GM23338 (cell line): ENCODE measurements around the gene CD3D.

Source experiments
- CREB1 ChIP-seq: fragments of 250-450 bp; sonication (Bioruptor Pico); IDR thresholded peaks from 2 replicates; pipeline ENCODE4 v1.5.0; 2020; ENCODE audit warnings: low read depth, mild to moderate bottlenecking, moderate library complexity
- EZH2 ChIP-seq: fragments of 200-600 bp; sonication (generic); IDR thresholded peaks from one replicate; pipeline ENCODE4 v1.8.0; 2017; ENCODE audit warnings: antibody characterized with exemption, mild to moderate bottlenecking, low read depth; ENCODE audit not compliant: unreplicated experiment
- EZH2phosphoT487 ChIP-seq: fragments of 200-600 bp; sonication (generic); IDR thresholded peaks from one replicate; pipeline ENCODE4 v1.8.1; 2018; ENCODE audit warnings: antibody characterized with exemption; ENCODE audit not compliant: unreplicated experiment
- JUNB ChIP-seq: IDR thresholded peaks from one replicate; pipeline ENCODE4 v1.6.1; 2016; ENCODE audit warnings: antibody characterized with exemption; ENCODE audit not compliant: unreplicated experiment
- NANOG ChIP-seq: IDR thresholded peaks from 2 replicates; pipeline ENCODE4 v1.6.1; 2016; ENCODE audit warnings: antibody characterized with exemption, borderline replicate concordance
- POLR2AphosphoS5 ChIP-seq: IDR thresholded peaks from 2 replicates; pipeline ENCODE4 v1.6.1; 2016; ENCODE audit warnings: antibody characterized with exemption, low read depth
- STAT1 ChIP-seq: IDR thresholded peaks from one replicate; pipeline ENCODE4 v1.6.1; 2016; ENCODE audit warnings: antibody characterized with exemption; ENCODE audit not compliant: unreplicated experiment
- ZNF114 ChIP-seq: fragments of 250-450 bp; sonication (Bioruptor Pico); IDR thresholded peaks from 2 replicates; pipeline ENCODE4 v1.5.0; 2020; ENCODE audit warnings: mild to moderate bottlenecking, moderate library complexity
- ZNF331 ChIP-seq: fragments of 250-450 bp; sonication (Bioruptor Pico); IDR thresholded peaks from 2 replicates; pipeline ENCODE4 v1.5.0; 2020; ENCODE audit warnings: low read depth, mild to moderate bottlenecking, moderate library complexity
- TF ChIP-seq, protein P1 (sequence below), 2 experiments: fragments of 200-600 bp in 1 of 2; sonication (generic) in 1 of 2; conservative IDR thresholded peaks; 2 replicates each; pipeline versions ENCODE4 v1.5.1 to v1.6.1; 2016 to 2017; ENCODE audit warnings: antibody characterized with exemption in 2 of 2, low read depth in 2 of 2, mild to moderate bottlenecking in 2 of 2, moderate library complexity in 1 of 2
- TF ChIP-seq, protein P2 (sequence below): IDR thresholded peaks from one replicate; pipeline ENCODE4 v1.6.1; 2018; ENCODE audit warnings: antibody characterized with exemption; ENCODE audit not compliant: unreplicated experiment
- TF ChIP-seq, protein P3 (sequence below): IDR thresholded peaks from 2 replicates; pipeline ENCODE4 v1.6.1; 2016; ENCODE audit warnings: antibody characterized with exemption
- TF ChIP-seq, protein P4 (sequence below): fragments of 250-450 bp; sonication (Bioruptor Pico); IDR thresholded peaks from 2 replicates; pipeline ENCODE4 v1.5.0; 2020; ENCODE audit warnings: mild to moderate bottlenecking, moderate library complexity

DNA sequence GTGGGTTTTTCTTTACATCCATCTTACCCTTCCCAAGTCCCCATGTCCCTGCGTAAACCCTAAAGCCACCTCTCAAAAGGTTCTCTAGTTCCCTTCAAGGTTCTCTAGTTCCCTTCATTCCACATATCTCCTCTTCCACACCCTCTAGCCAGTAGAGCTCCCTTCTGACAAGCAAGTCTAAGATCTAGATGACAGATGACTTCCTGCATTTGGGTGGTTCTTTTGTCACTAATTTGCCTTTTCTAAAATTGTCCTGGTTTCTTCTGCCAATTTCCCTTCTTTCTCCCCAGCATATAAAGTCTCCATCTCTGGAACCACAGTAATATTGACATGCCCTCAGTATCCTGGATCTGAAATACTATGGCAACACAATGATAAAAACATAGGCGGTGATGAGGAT, 30.2 kb downstream of the CD3D start:
- TF ChIP-seq JUNB (no peak), EZH2 (no peak), EZH2phosphoT487 (no peak), POLR2AphosphoS5 (no peak), NANOG (no peak), ZNF331 (CRISPR knock-in tag) (no peak), STAT1 (no peak), ZNF114 (CRISPR knock-in tag) (no peak), CREB1 (CRISPR knock-in tag) (no peak)
- TF ChIP-seq, protein P1, sequence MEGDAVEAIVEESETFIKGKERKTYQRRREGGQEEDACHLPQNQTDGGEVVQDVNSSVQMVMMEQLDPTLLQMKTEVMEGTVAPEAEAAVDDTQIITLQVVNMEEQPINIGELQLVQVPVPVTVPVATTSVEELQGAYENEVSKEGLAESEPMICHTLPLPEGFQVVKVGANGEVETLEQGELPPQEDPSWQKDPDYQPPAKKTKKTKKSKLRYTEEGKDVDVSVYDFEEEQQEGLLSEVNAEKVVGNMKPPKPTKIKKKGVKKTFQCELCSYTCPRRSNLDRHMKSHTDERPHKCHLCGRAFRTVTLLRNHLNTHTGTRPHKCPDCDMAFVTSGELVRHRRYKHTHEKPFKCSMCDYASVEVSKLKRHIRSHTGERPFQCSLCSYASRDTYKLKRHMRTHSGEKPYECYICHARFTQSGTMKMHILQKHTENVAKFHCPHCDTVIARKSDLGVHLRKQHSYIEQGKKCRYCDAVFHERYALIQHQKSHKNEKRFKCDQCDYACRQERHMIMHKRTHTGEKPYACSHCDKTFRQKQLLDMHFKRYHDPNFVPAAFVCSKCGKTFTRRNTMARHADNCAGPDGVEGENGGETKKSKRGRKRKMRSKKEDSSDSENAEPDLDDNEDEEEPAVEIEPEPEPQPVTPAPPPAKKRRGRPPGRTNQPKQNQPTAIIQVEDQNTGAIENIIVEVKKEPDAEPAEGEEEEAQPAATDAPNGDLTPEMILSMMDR (conservative IDR thresholded peaks at IDR 0.05; ENCODE audit: low read depth in 2 of 2), result no peak
- TF ChIP-seq, protein P2, sequence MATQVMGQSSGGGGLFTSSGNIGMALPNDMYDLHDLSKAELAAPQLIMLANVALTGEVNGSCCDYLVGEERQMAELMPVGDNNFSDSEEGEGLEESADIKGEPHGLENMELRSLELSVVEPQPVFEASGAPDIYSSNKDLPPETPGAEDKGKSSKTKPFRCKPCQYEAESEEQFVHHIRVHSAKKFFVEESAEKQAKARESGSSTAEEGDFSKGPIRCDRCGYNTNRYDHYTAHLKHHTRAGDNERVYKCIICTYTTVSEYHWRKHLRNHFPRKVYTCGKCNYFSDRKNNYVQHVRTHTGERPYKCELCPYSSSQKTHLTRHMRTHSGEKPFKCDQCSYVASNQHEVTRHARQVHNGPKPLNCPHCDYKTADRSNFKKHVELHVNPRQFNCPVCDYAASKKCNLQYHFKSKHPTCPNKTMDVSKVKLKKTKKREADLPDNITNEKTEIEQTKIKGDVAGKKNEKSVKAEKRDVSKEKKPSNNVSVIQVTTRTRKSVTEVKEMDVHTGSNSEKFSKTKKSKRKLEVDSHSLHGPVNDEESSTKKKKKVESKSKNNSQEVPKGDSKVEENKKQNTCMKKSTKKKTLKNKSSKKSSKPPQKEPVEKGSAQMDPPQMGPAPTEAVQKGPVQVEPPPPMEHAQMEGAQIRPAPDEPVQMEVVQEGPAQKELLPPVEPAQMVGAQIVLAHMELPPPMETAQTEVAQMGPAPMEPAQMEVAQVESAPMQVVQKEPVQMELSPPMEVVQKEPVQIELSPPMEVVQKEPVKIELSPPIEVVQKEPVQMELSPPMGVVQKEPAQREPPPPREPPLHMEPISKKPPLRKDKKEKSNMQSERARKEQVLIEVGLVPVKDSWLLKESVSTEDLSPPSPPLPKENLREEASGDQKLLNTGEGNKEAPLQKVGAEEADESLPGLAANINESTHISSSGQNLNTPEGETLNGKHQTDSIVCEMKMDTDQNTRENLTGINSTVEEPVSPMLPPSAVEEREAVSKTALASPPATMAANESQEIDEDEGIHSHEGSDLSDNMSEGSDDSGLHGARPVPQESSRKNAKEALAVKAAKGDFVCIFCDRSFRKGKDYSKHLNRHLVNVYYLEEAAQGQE, result no peak
- TF ChIP-seq, protein P3, sequence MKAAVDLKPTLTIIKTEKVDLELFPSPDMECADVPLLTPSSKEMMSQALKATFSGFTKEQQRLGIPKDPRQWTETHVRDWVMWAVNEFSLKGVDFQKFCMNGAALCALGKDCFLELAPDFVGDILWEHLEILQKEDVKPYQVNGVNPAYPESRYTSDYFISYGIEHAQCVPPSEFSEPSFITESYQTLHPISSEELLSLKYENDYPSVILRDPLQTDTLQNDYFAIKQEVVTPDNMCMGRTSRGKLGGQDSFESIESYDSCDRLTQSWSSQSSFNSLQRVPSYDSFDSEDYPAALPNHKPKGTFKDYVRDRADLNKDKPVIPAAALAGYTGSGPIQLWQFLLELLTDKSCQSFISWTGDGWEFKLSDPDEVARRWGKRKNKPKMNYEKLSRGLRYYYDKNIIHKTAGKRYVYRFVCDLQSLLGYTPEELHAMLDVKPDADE, result no peak
- TF ChIP-seq, protein P4, sequence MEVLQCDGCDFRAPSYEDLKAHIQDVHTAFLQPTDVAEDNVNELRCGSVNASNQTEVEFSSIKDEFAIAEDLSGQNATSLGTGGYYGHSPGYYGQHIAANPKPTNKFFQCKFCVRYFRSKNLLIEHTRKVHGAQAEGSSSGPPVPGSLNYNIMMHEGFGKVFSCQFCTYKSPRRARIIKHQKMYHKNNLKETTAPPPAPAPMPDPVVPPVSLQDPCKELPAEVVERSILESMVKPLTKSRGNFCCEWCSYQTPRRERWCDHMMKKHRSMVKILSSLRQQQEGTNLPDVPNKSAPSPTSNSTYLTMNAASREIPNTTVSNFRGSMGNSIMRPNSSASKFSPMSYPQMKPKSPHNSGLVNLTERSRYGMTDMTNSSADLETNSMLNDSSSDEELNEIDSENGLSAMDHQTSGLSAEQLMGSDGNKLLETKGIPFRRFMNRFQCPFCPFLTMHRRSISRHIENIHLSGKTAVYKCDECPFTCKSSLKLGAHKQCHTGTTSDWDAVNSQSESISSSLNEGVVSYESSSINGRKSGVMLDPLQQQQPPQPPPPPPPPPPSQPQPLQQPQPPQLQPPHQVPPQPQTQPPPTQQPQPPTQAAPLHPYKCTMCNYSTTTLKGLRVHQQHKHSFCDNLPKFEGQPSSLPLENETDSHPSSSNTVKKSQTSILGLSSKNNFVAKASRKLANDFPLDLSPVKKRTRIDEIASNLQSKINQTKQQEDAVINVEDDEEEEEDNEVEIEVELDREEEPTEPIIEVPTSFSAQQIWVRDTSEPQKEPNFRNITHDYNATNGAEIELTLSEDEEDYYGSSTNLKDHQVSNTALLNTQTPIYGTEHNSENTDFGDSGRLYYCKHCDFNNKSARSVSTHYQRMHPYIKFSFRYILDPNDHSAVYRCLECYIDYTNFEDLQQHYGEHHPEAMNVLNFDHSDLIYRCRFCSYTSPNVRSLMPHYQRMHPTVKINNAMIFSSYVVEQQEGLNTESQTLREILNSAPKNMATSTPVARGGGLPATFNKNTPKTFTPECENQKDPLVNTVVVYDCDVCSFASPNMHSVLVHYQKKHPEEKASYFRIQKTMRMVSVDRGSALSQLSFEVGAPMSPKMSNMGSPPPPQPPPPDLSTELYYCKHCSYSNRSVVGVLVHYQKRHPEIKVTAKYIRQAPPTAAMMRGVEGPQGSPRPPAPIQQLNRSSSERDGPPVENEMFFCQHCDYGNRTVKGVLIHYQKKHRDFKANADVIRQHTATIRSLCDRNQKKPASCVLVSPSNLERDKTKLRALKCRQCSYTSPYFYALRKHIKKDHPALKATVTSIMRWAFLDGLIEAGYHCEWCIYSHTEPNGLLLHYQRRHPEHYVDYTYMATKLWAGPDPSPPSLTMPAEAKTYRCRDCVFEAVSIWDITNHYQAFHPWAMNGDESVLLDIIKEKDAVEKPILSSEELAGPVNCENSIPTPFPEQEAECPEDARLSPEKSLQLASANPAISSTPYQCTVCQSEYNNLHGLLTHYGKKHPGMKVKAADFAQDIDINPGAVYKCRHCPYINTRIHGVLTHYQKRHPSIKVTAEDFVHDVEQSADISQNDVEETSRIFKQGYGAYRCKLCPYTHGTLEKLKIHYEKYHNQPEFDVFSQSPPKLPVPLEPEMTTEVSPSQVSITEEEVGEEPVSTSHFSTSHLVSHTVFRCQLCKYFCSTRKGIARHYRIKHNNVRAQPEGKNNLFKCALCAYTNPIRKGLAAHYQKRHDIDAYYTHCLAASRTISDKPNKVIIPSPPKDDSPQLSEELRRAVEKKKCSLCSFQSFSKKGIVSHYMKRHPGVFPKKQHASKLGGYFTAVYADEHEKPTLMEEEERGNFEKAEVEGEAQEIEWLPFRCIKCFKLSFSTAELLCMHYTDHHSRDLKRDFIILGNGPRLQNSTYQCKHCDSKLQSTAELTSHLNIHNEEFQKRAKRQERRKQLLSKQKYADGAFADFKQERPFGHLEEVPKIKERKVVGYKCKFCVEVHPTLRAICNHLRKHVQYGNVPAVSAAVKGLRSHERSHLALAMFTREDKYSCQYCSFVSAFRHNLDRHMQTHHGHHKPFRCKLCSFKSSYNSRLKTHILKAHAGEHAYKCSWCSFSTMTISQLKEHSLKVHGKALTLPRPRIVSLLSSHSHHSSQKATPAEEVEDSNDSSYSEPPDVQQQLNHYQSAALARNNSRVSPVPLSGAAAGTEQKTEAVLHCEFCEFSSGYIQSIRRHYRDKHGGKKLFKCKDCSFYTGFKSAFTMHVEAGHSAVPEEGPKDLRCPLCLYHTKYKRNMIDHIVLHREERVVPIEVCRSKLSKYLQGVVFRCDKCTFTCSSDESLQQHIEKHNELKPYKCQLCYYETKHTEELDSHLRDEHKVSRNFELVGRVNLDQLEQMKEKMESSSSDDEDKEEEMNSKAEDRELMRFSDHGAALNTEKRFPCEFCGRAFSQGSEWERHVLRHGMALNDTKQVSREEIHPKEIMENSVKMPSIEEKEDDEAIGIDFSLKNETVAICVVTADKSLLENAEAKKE (CRISPR knock-in tag), result no peak
